C4-2B (cell line): ENCODE measurements around the gene CTSL.

Experiments
- CTCF ChIP-seq: fragments of 450-650 bp; conservative IDR thresholded peaks from 2 replicates; pipeline ENCODE4 v1.5.1; 2017; ENCODE audit warnings: mild to moderate bottlenecking
- ZFX ChIP-seq: fragments of 450-650 bp; IDR thresholded peaks from 2 replicates; pipeline ENCODE4 v1.6.1; 2017

- TF ChIP-seq CTCF (no peak), ZFX (no peak)
These were observed 13.1 kb upstream of the CTSL start for GRCh38 chr9:87712801-87713277.
